ENCODE data around the gene LRRK2.

- TF ChIP-seq POLR2A (IDR thresholded peaks at IDR 0.05) (no peak), POLR2AphosphoS5 (IDR thresholded peaks at IDR 0.05) (no peak), CTCF (IDR thresholded peaks at IDR 0.05) (no peak), EP300 (IDR thresholded peaks at IDR 0.05) (no peak)
Observed at GRCh38 chr12:40222247-40222646, 2.5 kb upstream of the LRRK2 start.

All from stomach (tissue), 4 donors.